Activated T-helper 1 cell treated with anti-CD3 and anti-CD28 coated beads, Interleukin-2, amount 50 U/mL, for 16 hours (primary cell): ENCODE results near the gene SWT1.
A peak's percentile ranks its signal among the peaks of the same experiment; 100 is the strongest.

Experiments used
- DNase-seq, 2 donors: peaks; one replicate each; pipeline ENCODE4 v3.0.0-alpha.2; 2020; ENCODE audit warnings: low read depth in 1 of 2, low spot score in 1 of 2

SWT1 gene, protein sequence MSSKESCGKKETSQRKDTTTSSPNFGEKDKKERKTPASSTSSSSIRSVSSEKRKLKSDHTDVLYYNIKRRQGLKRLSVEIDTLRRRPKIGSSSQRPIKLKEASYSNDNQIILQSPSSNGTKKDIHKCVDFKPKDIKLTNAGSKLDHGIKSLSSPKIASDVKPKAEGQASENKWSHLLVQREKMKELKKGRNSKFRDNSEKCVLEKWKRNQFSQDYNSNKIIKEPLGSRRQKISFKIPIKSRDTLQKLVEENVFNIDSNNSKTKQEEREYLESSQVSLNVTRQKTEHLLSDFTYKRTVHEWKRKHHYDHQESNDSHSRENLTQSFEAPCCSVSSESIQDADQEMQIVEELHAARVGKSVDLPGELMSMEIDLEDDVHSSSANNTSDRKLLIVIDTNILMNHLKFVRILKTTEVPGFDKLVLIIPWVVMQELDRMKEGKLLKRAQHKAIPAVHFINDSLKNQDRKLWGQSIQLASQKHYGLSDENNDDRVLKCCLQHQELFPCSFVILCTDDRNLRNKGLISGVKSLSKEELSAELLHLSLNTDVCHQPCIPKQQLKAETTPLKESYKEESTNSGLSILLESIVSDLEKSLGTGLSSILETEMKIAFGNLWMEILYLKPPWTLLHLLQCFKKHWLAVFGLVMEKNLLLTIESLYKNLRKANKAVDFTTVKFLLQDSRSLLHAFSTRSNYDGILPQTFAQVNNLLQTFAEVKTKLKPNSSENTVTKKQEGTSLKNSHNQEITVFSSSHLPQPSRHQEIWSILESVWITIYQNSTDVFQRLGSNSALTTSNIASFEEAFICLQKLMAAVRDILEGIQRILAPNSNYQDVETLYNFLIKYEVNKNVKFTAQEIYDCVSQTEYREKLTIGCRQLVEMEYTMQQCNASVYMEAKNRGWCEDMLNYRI

DNA sequence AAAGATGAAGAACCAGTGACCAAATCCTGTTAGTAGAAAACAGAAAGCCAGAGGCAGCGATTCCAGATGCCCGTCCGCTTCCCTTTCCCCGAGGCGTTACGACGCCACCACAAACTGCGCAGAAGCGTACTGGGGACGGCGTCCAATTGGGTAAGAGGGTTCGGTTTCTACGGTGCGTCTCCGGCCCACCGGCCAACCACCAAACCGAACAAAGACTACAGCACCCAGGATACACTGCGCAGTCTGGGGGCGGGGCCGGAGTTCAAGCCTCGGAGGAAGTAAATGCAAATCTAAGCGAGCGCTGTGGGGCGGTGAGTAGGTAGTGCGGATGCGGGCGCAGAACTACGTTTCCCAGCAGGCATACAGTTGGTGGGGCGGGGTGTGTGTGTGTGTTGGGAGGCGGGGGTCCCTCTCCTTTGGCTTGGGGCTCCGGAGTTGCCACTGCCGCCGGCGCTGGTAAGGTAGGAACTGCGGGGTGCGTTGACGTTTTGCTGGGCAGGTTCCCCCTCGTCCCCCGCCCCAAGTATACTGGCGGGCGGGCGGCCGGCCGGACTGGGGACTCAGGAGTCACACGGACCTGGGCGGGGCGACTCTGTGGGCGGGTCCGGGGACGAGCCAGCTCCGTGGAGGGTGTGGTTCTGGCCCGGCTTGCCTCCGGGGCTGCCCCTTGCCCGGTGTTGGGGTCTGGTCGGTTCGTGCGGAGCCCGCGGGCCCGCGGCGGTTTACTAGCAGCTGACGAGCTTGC is at the start of gene SWT1, which contains the start of gene TRMT1L:
SWT1 (plus strand) TSS at position 314 of the 745 bp plus-strand sequence. CDS start 3,675 bp downstream, outside the sequence.
TRMT1L (minus strand) TSS at position 100 of the 745 bp plus-strand sequence. CDS start 241 bp downstream, outside the sequence.
- DNase-seq, result peak; percentile 95 to 97

DNA sequence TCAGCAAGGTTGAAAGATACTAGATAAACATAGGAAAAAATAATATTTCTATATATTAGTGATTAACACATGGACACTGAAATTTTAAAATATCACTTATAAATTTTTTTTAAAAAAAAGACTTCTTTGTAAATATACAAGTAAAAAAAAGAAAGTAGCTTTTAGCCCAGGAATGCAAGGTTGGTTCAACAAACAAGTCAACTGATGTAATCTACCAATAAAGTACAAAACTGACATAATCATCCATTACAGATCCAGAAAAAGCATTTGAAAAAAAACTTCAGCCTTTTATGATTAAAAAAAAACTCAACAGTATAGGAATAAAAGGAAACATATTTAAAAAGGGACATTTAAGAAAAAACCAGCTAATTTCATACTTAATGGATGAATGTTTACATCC is 48.6 kb upstream of the SWT1 start:
- DNase-seq, result no peak

DNA sequence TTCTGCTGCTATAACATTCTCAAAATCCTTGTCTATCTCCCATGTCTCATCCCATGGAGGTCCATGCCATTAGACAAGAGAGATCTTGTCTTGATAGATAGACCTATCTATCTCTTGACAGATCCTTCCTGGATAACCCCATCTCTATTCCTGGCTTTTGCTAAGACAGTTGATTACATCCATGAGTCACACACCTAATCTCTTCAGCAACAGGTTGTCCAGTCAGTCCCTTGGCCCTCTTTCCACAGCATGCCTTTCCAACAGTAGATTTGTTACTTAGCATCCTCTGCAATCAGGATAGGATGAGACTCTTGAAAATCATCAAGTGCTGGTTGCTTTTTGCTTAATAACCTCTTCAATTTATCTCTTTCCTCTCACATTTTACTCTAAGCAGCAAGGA is 46.8 kb upstream of the SWT1 start:
- no peak for DNase-seq

DNA sequence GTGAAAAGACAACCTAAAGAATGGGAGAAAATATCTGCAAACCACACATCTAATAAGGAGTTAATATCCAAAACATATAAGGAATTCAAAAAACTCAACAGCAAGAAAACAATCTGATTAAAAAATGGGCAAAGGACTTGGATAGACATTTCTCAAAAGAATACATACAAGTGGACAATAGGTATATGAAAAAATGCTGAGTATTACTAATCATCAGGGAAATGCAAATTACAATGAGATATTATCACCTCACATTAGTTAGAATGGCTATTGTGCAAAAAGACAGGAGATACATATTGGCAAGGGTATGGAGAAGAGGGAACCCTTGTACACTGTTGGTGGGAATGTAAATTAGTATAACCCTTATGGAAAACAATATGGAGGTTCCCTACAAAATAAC is 45.1 kb upstream of the SWT1 start:
- DNase-seq, result no peak

DNA sequence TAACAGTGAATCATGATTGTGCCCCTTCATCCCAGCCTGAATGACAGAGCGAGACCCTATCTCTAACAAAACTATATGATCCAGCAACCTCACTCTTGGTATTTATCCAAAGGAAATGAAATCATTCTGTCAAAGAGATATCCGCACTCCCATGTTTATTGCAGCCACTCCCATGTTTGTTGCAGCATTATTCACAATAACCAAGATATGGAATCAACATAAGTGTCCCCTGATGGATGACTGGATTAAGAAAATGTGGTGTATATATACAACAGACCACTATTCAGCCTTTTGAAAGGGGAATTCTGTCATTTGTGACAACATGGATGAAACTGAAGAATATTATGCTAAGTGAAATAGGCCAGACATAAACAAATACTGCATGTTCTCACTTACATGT is 44.6 kb upstream of the SWT1 start:
- DNase-seq, result no peak

DNA sequence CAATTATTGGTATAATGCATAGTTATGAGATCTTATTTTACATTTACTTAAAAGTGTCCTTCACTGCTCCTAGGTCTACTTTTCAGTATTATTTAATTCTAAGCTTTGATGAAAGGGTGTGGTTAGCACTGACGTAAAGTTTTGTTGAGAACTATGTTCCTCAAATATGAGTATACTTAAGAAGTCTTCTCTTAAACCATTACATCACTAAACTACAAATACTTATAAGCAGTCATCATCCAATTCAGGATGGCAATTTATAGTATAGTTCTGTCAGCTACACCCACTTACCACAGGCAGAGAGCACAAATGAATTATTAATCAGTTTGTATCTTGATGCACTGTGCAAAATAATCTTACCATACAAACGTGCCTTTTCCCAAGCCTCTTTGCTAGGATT is 27.3 kb upstream of the SWT1 start:
- DNase-seq, result no peak

DNA sequence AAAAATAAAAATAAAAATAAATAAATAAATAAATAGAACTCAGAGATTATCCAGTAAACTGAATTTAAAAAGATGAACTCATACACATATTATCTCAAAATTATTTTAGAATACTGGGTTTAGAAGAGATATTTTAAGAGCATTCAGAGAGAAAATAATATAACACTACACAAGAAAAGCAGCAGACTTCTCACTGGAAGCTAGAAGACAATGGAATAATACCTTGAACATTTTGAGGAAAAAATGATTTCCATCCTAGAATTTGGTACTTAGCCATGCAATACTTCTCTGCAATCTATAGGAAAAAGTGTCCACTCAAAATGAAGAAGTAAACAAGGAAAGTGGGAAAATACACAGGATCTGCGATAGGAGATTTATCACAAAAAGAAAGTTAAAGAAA is 24.4 kb upstream of the SWT1 start:
- DNase-seq, result no peak

DNA sequence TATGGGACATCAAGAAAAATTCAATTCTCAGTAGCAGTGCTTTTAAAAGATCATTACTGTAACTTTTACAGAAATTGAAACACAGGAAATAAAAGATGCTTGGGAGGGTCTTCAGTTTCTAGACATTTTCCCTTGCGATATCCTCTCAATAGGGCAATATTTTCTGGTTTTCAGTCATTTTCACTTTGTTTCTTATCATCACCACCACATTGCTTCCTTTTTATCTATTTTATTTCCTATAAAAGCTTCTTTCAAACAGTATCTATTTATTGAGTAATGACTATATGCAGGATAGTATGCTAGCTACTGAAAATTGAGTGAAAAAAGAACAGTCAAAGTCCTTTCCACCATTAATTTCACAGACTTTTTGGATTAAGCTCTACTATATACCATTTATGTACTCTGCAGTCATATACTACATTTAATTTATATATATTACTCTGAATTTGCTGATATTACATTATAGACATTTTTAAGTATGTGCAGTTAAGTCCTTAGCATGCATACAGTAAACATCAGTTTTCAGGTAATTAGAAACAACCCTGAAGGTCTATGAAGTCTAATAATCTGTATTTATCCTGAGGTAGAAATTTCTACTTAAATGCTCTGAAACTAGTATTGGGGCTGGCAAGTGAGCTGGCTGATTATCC is 18.9 kb upstream of the SWT1 start:
- no peak for DNase-seq

DNA sequence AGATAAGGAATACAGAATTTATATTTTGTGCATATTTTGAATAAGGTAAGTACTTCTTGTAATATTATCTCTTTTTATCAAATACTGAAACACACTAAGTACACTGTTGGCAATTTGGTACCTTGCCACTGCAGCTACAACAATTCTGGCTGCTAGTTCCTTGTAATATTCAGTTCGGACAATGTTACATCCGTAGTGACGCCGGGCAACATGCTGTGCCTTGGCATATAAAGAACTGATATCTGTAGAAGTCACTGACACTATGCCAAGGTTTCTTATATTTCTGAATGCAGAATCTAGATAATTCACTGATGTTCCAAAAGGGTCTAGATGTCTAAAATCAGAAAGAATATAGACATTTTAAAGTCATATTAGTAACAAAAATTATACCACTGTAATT is 17.7 kb upstream of the SWT1 start:
- no peak for DNase-seq

DNA sequence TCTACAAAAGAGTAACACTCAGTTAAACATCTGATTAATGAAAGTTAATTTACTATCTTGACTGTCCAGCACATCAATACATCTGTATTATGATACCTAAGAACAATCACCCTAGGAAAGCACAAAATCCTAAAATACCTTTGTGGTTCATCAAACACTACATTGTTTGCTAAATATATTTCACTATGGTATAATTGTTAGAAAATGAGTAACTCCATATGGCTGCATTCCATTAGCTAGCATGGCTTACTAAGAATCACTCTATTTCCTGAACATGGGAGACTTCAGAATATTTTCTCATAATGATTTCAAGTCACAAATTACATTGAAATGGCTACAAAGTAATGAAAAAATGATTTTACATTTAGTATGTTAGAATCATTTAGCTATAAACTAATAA is 12.7 kb upstream of the SWT1 start:
- no peak for DNase-seq

DNA sequence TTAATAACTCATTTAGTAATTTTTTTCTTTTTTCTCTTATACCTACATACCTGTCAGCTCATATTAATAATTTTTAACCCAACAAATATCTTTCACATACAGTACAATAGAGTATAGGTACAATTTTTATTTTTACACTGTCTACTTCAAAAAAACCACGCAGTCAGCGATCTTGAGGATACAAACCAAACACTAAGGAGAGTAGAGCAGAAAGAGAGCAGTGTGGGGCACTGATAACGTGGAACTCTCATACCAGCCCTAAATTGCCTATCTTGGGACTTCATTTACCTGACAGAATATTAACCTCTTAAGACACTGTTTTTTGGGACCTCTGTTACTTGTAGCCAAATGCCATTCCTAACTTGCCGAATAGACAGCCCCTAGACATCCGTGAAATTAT is 5.8 kb upstream of the SWT1 start:
- no peak for DNase-seq

DNA sequence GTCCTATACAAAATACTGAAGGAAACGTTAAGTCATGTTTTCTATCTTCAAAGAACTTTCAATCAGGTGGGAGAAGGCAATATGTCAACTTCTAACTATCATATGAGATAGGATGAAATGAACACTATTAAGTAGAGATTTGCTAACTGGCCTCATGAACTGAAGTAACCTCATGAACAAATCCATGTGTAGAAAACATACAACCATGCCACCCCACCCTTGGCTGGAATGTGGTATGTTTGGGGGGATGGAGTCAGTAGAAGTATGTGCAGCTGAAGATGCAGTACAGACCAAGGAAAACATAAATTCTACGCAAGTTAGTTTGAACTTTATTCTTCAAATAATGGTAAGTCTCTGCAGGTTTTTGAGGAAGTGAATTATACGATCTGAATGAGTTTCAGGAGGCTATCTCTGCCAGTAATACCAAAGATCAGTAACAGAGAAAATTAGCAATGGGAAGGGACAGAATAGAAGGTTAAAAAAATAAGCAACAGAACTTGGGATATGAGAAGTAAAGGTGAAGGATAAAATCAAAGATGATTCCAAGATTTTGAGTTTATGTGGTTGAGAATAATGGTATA is 4.7 kb upstream of the SWT1 start:
- no peak for DNase-seq

DNA sequence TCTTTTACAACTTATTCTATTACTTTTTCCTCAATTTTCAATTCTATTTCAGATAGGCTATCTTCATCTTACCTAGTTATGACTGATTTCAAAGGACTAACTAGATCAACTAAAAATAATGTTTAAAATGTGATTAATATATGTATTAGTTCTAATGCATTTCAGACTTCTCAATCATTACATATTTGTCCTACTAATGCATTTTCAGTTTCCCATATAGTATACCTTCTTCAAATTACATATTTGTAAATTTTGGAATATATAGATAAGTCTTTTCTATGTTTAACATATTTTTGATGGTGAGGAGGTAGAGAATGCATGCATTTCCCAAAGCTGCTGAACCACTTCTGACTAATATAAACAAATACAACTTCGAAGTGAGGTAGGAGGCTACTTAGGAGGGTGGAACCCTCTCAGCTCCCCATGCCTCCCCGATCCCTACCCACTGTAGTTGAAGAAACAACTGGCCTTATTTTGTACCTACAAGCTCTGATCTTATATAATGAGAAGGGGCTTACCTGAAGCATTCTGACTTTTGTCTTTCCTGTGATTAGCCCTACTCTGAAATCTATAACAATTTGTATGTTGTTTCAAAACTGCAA is 2.0 kb upstream of the SWT1 start:
- DNase-seq, result no peak

DNA sequence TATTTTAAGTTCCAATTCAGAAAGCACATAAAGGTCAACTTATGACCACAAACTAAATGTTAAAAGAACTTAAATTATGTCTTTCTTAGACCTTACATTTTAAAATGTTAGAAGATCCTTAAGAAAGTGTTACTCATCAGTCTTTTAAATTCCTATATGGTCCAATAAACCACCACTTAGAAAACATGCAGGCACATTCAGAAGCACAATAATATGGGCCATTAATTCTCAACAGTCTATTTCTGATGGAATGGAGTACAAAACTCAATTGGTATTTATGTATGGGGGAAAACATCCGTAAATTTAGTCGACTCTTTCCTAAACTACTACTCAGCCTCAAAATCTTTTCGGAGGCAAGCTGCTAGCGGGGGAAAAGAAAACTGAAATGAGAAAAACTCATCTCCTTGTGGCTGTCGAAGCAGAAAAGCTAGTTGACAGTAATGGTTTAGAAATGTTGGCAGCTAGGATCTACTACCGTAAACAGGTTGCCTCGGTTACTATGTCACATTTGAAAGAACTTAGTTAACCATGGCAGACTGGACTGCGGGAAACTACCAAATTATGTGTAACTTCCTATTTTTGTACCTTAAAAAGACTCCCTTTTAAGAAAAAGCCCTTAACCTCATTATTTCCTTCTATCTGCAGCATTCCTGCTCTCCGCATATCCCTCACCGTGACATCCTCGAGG is 1.2 kb upstream of the SWT1 start:
- DNase-seq, result no peak

DNA sequence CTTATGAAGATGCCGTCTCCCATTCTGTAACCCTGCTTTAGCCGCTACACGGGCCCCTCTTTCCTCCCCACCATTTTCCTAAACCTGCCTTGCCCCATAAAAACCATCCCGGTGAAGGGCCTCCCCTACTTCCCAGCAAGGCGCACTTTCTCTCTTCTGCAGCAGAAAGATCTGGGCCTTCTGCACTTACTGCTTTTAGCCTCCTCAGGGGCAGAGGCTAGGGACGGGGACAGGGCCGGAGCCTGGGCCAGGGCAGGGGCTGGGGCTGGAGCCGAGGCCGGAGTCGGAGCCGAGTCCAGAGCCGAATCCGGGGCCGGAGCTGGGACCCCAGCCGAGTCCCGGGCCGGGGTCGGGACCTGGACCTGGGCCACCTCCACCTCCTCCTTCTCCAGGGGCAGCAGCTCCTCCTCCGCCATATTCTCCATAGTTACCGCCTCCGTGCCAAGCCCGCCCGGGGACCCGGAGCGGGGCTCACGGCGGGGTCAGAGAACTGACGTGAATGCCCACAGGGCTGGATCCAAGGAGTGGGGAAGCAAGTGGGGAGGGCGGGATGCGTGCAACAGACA is 596 bp upstream of the SWT1 start:
- no peak for DNase-seq

DNA sequence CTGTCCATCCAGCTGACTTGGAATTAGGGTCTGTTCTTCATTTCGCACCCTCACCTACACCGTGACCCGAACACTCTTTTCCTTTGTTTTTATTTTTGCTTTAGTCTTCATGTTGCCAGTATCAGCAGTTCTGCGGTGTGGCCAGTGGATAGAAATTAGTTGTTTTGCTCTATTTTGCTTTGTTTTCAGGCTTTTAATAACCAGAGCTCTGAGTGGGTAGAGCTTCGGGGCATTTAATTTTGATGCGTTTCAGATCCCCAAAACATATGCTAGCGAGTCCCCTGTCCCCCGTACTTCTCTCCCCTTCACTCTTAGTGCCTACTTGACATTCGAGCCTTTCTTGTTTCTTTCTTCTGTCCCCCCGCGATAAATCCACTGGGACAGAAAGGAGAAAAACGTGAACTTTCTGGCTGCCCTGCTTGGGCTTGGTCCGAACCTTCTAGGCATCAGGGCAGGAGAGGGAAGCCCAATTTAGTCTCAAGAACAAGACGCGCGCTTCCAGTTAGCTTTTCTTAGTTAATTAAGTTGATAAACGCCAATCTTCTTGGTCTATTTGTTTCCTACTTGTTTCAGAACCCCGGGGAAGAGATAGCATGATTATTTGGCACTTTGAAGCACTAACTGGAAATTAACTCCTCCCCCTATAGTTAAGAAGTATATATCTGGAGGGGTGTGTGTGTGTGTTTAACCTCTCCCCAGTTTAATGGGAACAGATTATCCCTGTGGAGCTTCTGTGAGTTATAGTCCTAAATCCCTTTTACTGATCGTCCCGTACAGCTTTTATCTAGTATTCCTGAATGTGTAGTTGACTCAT is 839 bp downstream of the SWT1 start:
- DNase-seq, result no peak

DNA sequence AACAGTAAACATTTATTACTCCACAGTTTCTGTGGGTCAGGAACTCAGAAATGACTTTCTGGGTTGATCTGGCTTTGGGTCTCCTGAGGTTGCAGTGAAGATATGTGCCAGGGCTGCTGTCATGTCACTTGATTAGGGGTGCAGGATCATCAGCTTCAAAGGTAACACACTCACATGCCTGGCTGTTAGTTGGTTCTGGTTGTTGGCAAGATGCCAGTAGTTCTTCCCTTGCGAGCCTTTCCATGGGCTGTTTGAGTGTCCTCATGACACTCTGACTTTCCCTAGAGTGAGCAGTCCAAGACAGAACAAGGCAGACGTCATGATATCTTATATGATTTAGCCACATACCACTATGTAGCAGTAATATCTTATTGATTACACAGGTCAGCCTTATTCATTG is 1.8 kb downstream of the SWT1 start:
- no peak for DNase-seq

DNA sequence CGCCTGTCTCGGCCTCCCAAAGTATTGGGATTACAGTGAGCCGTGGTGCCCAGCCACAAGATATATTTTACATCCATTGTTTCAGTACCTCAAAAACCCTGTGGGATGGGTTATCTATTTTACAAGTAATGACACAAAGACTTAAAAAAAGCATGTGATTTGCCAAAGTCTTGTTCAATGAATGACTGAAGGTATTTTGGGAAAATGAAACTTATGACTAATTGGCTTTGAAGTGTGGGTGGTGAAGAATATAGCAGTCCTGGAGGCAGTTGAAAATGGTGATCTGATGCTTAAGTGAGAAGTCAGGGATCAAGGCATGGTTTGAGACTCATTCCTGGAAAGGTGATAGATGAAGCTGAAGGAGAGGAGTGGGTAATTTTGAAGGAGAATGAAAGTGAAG is 3.0 kb downstream of the SWT1 start:
- no peak for DNase-seq
